NCI-H510A (cell line): ENCODE measurements around the gene LAGE3.

Experiments used
- DNase-seq: peaks from one replicate; lab custom pipeline; 2025; lab: John Stamatoyannopoulos, UW

The LAGE3 gene, protein sequence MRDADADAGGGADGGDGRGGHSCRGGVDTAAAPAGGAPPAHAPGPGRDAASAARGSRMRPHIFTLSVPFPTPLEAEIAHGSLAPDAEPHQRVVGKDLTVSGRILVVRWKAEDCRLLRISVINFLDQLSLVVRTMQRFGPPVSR

DNA sequence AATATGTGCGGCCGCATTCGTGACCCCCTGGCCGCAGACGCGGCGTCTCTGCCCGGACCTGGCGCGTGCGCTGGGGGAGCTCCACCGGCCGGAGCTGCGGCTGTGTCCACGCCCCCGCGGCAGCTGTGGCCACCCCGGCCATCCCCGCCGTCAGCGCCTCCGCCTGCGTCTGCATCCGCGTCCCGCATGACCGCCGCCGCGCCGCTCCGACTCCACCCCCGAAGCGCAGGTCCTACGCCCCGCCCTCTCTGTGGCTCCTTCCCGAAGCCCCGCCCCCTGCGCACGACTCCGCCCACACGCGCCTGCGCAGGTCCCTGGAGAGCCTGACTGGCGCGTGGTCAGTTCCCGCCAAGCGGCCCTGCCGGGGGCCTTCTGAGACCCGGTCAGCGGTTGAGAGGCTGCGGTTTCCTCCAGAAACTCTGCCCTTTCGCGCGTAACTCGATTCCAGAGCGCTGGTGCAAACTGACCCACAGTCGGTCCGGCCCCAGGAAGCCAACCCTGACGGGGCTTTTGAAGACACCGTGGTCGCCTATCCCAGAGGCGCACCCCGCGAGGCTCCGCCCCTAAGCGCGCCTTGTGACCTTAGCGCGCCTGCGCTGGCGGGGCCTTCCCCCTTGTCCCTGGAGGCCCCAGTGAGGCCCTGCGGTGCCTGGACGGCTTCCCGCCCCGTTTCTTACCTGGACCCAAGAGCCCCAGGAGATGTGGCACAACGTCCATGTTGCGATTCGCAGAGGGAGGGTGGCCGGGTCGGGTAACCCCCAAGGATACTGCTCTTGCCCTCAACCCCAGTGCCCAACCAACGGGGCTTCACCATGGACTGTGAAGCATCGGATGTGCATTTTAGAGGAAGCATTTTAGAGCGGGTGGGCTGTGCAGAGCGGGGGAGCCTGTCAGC, at the start of gene LAGE3:
Gene LAGE3, minus strand, starts transcription at position 554 of the 895 bp plus-strand sequence. Its CDS starts 366 bp downstream, at position 188.
- DNase-seq: peak; percentile 73

DNA sequence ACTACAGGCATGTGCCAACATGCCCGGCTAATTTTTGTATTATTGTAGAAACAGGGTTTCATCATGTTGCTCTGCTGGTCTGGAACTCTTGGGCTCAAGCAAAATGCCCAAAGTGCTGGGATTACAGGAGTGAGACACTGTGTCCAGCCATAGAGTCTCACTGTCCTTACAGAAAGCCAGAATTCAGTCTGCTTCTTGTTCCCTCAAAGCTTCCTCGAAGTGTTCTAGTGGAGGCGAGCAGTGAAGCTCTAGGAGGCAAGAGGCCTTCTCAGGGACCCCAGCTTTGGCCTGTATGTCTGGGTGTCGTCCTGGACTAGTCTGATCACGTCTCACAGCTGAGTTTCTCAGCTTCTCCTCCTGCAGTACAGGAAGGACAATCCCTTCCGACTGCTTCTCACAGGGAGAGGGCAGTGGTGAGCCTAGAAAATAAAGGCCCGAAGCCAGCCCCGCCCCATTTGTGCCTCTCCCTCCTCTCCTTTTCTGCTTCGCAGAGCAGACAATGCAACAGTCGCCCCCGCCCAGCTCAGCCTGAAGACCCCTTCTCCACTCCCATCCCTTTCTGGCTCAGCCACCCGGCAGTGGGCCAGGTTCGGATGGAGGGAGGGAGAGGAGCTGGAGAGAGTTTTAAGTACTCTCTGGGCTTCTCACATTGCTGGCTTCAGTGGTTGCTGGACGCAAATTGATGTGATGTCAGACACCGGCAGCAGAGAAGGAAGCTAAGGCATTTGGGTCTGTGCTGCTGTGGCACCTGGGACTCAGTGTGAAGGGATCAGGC, 48.0 kb upstream of the LAGE3 start:
- peak; percentile 53 for DNase-seq

DNA sequence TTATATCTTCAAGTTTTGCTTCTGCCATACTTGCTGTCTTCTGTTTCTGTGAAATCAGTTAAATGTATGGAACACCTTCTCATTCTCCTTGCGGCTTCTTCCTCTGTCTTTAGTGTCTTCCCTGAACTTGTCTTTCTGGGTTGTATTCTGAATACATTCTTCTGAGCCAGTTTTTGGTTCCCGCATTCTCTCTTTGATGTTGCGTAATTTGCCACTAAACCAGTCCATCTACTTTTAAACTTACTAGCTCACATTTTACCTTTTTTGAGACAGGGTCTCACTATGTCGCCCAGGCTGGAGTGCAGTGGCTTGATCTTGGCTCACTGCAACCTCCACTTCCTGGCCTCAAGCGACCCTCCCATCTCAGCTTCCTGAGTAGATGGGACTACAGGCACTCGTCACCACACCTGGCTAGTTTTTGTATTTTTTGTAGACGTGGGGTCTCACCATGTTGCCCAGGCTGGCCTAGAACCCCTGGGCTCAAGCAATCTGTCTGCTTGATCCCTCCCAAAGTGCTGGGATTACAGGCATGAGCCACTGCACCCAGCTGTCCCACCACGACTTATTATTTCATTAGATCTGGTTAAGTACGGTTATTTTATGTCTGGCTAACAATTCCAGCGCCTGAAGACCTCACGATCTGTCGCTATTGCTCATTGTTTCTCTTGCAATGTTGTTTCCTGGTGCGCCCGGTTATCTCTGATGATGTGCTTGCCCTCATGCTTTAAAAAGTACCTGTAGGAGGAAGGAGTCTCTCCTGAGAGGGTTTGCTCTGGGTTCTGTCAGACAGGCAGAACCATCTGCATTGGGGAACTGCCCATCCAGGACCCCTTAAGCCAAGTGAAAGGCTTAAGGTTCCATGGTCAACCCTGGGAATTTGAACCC, 46.8 kb upstream of the LAGE3 start:
- no peak for DNase-seq

DNA sequence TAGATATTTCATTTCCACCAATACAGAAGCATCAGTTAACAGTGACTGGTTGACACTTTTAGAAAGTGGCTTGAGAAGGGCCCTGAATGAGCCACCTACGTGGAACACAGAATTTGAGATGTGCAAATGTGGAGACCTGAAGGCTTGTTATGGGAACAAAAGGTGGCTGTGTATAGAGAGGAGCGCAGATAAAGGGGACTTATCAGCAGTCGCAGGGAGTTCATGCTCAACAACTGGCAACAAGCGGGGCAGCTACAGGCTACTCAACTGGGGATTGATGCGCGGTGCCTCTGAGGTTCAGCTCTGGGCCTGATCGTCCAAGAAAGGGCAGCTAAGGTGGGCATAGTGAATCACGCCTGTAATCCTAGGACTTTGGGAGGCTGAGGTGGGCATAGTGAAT, 40.3 kb upstream of the LAGE3 start:
- no peak for DNase-seq

DNA sequence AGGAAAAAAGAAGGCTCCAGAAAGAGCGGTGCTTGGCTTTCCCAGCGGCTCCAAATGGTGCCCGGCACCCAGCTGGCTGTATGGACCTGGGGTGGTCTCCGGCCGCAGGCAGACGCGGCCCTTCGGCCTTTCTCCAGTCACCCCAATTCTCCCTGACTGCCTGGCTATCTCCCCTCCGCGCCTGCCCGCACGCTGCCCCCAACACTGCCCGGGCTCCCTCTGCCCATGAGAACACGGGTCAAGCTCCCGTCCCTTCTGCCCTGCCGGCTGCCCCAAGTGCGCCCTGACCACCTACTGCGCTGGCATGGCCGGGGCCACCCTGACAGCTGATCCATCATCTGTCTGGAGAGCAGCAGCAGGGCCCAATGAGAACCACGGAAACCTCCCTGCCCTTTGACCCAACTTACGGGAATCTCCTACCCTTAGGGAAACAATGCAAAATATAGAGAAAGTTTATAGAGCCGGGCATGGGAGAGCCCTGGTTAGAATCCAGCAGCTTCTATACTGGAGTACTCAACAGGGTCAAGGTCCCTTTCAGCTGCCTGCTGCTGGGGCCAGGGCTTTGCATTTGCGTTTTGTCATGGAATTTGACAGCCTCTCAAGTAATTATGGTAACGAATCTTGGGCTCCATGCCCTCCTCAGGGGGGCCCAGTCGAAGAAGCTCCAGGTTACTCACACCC, 38.2 kb upstream of the LAGE3 start:
- no peak for DNase-seq

DNA sequence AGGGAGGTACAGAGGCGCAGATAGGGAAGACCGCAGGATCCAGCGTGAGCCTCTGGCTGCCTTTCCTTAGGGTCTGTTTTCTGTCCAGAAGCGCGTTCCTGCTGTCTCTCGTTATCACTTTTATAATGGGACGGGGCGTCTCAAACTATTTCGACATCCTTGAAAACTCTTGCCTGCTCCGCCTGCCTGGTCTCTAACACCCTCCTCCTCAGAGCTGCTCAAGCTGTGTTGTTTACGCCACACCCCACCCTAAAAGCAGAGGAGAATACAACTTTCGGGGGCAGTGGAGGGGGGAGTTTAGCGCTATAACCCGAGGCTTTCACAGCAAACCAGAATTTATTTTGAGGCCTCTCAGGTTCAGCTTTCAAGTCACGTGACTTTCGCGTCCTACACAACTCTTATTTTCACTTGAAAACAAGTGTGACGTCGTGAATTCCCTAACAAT, 37.6 kb upstream of the LAGE3 start:
- no peak for DNase-seq

DNA sequence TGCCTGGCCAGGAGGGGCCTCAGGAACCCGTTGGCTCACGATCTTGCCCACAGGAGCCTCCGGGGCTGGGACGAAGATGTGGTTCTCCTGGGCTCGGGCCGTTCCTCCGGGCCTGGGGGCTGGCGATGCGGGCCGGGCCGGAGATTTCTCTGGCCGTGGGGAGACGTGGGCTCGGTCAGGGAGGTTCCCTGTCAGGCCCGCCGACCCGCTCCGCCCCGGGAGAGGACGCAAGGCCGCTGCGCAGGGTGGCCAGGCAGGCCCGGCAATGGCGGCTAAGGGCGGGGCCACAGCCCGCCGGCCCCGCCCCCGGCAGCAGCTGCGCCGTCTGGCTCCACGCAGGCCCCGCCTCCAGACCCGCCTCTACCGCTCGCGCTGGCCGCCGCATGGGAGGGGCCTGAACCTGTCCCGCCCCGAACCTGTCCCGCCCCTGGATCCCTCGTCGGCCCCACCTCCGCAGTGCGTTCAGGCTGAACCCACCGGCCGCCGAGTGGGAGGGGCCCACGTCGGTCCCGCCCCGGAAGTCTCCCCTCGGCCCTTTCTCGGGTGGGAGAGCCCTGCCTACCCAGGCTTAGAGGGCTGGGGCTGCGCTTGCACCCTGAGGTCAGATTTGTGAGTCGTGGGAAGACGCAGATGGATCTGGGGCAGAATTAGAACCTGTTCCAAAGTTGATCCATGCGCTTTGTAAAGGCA, 37.0 kb upstream of the LAGE3 start, which contains the start of gene FAM3A:
Gene FAM3A, minus strand, starts transcription at position 267 of the 690 bp plus-strand sequence. CDS start 460 bp downstream, outside the sequence.
- peak; percentile 73 for DNase-seq

DNA sequence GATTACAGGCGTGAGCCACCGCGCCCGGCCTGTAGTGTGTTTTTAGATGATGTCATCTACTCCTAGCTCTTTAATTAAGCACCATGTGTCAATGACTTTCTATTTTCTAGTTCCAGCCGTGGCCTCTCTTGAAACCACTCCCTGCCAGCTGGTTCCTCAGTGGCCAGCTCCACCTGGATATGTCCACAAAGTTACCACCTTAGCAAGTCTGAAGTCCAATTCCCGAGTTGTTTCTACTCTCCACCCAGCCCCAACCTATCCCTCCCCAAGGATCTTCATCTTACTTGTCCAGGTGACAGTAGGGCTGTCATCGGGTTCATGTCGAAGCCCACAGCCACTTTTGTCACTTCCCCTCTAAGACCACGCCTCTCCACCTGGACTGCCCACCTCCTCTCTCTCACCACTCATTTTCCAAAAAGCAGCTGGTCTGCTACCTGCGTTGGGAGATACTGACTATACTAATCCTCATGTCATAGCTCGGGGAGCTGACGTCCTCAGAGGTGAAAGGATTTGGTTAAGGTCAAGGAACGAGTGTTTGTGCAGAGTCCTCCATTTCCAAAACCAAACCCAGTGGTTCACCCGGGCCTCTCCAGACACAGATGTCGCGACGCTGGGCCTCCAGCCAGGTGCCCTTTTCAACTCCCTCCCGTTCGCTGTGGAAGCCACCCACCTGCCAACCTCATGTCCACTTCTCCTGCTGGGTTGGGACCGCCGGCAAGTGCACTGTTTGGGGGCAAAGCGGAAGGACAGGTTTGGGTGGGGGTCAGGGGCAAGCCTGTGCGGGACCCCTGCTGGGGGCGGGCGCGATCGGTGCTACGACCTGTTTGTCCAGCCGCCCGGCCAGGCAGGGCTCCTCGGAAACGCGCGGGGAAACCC, 36.2 kb upstream of the LAGE3 start:
- DNase-seq: peak; percentile 33

DNA sequence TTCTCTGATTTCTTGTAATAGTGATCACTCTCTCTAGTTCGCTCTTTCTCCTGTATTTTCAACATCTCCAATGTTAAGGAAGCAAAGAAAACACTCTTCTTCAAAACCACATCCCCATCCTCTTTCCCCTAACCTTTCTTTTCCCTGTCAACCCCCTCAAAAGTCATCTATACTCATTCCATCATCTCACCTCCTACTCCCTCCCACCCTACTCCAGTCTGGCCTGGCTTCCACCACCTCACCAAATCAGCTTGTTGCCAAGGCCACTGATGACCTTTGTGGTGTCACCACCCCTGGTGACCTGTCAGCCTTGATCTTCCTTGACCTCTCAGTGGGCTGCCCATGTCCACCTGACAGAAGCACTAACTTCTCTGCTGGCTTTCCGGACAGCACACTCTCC, 34.6 kb upstream of the LAGE3 start:
- no peak for DNase-seq

DNA sequence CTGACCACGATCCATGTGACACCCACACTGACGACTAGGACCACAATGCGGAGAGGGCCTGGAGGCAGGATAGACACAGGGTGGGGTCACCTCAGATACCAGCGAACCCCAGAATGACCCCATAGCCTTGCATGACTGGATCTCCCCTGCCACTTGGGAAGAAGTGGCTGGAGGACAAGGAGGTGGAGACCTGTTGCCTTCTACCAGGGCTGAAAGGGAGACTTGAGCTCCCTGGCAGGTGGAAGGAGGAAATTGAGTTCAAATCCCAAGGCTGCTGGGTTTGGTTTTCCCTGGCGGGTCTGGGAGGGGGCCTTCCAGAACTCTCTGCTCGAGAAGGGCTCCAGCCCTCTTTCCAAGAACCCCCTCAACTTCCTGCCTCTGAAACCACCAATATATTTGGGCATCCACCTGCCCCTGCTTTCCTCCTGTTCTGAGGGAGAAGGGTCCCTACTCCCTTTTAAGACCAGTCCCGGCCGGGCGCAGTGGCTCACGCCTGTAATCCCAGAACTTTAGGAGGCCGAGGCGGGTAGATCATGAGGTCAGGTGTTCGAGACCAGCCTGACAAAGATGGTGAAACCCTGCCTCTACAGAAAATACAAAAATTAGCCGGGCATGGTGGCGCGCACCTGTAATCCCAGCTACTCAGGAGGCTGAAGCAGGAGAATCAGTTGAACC, 33.9 kb upstream of the LAGE3 start:
- no peak for DNase-seq

DNA sequence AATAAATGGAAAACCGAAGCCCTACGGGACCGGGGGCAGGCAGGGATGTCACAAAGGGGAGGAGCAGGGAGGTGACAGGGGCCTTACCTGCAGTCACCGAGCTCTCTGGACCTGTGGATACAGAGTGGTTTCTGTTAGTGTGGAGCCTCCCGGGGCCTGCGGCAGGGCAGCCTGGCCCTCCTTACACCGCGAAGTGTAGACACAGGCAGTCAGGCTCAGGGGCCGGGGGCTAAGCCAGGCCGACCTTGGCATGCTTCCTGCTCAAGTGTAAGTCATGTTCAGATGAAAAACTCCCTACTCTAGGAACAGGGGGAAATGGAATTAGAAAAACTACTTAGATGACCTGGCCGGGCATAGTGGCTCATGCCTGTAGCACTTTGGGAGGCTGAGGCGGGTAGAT, 32.7 kb upstream of the LAGE3 start:
- DNase-seq: no peak

DNA sequence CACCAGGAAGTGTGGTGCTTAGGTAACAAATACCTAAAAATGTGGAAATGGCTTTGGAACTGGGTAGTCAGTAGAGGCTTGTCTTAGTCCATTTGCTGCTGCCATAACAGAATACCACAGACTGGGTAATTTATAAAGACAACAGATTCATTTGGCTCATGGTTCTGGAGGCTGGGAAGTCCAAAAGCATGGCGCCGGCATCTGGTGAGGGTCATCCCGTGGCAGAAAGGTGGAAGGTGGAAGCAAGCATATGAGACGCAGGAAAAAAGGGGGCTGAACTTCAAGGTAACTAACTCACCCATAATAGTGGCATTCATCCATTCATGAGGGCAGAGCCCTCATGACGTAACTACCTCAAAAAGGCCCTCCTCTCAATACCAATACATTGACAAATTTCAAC, 30.4 kb upstream of the LAGE3 start:
- no peak for DNase-seq

DNA sequence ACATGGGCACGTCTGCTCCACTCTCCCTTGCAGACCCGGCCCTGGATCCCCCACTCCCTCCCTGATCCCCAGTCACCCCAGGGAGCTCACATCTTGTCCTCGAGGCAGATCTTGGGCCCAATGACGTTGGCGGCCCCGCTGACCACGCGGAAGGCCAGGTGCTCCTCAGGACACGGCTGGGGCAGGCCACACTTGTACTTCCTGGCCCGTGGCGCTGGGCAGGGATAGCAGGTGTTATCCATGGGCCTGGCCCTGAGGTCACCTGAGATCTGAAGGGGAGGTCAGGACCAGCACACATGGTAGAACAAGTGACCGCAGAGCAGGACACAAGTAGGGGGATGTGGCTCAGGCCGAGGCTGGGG, 29.3 kb upstream of the LAGE3 start:
- no peak for DNase-seq

DNA sequence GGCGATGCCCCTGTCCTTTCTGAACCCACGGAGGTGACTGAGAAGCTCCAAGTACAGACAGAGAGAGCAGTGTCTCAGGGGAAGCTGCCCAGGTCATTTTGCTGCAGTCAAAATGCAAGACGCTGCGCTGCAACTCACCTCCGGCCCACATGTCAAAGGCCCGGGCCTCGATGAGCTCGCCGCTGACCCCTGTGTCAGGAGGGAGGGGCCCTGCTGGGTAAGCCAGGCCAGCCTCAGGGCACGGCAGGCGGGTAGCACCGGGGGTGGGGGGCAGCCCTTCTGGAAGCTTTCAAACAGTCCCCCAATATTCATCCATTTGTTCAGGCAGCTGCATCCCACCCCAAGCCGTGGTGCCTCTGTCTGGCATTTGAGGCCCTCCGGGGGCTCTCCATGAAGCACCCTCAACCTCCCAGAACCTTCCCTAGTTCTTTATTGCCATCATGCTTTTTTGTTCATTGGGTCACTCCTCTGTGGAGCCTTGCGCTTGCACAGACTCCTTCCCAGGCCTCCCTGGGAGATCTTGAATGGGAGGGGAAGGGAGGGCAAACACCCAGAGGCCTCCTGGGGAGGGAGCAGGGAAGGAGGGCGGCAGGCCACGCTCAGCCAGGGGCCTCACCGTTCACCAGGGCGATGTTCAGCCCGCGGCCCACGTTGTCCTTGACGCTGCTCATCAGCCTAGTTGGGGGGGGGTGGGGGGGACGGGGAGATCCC, 28.7 kb upstream of the LAGE3 start:
- no peak for DNase-seq

DNA sequence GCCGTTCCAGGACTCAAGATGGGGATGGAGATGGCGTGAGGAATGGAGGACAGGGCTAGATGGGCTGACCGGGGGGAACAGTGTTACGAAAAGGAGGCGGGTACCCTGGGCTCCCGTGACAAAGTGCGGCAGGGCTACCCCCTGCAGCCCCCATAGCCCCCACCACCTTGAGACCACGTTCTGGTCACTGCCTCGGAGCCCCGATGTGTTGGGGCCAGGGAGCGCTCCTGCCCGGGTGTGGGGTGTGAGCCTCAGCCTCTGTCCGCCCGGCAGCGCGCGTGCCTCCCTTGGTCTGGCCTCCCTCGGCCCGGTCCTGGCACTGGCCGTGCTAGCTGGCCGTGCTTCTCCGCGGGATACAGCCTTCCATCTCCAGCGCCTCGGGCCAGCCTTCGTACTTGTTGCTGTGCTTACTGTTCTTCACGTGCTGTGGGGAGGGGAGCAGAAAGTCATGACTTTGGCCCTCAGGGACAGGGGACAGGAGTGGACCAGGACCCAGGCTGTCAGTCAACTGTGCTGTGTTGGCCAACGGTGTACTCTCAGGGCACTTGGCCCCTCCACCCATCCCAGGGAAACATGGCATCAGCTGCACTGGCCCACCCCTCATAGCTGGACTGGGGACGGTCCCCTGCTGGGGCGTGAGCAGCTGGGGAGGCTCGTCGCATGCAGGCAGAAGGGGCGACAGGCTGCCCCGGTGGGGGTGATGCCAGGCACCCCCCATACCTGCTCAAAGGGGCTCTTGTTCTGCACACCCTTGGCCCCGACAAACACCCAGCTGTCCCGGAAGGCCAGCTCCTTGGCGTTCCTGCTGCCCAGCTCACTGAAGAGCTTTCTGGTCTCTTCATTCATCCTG, 27.6 kb upstream of the LAGE3 start:
- no peak for DNase-seq

DNA sequence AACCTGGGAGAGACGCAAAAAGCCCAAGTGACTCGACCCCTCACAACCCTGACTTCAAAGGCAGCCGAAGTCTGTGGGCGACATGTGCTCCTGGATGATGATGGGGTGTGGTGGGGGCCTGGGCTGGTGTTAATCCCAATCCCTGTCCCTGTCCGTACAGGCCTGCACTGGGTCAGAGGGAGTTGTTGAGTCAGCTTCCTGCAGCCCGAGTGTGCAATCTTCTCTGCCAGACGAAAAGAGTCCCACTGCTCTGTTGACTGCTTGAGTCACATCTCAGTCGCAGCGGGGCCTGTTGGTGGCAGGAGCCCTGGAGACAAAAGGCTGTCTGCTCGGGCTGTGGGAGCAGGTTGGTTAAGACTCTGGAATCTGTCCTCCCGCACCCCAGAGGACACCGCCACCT, 26.7 kb upstream of the LAGE3 start:
- no peak for DNase-seq

DNA sequence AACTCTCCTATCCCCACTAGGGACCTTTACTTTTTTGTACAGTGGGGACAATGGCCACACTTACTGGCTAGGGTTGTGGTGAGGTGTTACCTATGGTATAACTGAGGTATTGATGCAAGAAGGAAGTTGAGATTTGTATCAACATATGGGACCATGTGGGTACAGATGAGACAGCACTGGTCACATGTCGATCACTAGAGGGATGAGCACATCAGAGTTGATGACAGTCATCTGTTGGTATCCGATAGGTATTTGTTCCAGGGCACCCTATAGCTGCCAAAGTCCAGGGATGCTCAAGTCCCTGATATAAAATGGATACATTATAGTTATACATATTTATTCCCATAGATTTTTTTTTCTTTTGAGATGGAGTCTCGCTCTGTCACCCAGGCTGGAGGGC, 23.9 kb upstream of the LAGE3 start:
- no peak for DNase-seq
